Lung (tissue), 12 donors: Measurements from ENCODE around the gene BTN3A1. TPM values are rescaled to one million over a fixed set of nuclear protein-coding genes. Genes with fewer than 3 reads are reported as not detected.
"Not testable (repeated sequence)": the region's sequence is repeated elsewhere in the genome, so short reads cannot be mapped to it uniquely, and the experiment has no call there.

Experiments used
- ATAC-seq: fragments of 200-7000 bp; cut with Tn5 transposase; one replicate; pipeline ENCODE4 v1.9.1; 2020; ENCODE audit warnings: moderate number of reproducible peaks; ENCODE audit not compliant: insufficient read depth, low FRiP score
- DNase-seq, 3 donors: peaks; one replicate each; pipeline ENCODE4 v3.0.0-alpha.2; 2013 to 2017
- H3K27ac ChIP-seq, 2 donors: one replicate each; pipeline ENCODE4 v1.5.1; 2013; ENCODE audit warnings: mild to moderate bottlenecking in 2 of 2, moderate library complexity in 2 of 2, control low read depth in 1 of 2, inconsistent platforms in 1 of 2, low read depth in 1 of 2, low read length in 1 of 2
- H3K27me3 ChIP-seq, 3 donors: one replicate each; pipeline ENCODE4 v1.5.1; 2013; ENCODE audit warnings: low read length in 2 of 3; ENCODE audit not compliant: control insufficient read depth in 3 of 3, insufficient read depth in 3 of 3
- H3K36me3 ChIP-seq, 4 donors: one replicate each; pipeline ENCODE4 v1.5.1; 2013; ENCODE audit warnings: low read length in 4 of 4, mild to moderate bottlenecking in 1 of 4, moderate library complexity in 1 of 4; ENCODE audit not compliant: control insufficient read depth in 4 of 4, insufficient read depth in 4 of 4
- H3K4me1 ChIP-seq, 5 donors: one replicate each; pipeline ENCODE4 v1.5.1; 2013; ENCODE audit warnings: low read length in 5 of 5, mild to moderate bottlenecking in 2 of 5, moderate library complexity in 1 of 5; ENCODE audit not compliant: control insufficient read depth in 5 of 5, insufficient read depth in 5 of 5
- H3K4me3 ChIP-seq: one replicate; pipeline ENCODE4 v1.5.1; 2013; ENCODE audit warnings: mild to moderate bottlenecking, control low read depth, moderate library complexity
- H3K9ac ChIP-seq, 2 donors: one replicate each; pipeline ENCODE4 v1.5.1; 2013; ENCODE audit warnings: low read length in 2 of 2, control low read depth in 1 of 2; ENCODE audit not compliant: insufficient read depth in 1 of 2
- H3K9me3 ChIP-seq, 4 donors: one replicate each; pipeline ENCODE4 v1.5.1; 2013; ENCODE audit warnings: low read length in 3 of 4, mild to moderate bottlenecking in 1 of 4, moderate library complexity in 1 of 4; ENCODE audit not compliant: control insufficient read depth in 4 of 4, insufficient read depth in 3 of 4
- WGBS, 2 donors: extraction: QIAGEN DNeasy Blood & Tissue Kit; methylation state at CpG; one replicate each; pipeline ENCODE4 v1.1.7; 2013; 5-methylcytosine and 5-hydroxymethylcytosine counted together
- polyA plus RNA-seq, 2 donors: library from polyadenylated mRNA; stranded (reverse); fragments of 200-250 nt; gene quantifications; one replicate each; pipeline ENCODE4 v1.2.1, GENCODE V29; 2013
- total RNA-seq, 2 donors: library from RNA; depleted of rRNA in 1 of 2; stranded (reverse); fragments of >200 nt in 1 of 2; gene quantifications; one replicate each; pipeline ENCODE4 v1.2.1, GENCODE V29; 2014 to 2021
- TF ChIP-seq, protein P1 (sequence below): IDR thresholded peaks from 2 replicates; pipeline ENCODE4 v1.5.1; 2012; ENCODE audit warnings: mild to moderate bottlenecking; ENCODE audit errors: control extremely low read depth, extremely low read depth
- donor health status: control.
- donor health status: control.
- donor health status: Bipolar disorder and iron deficiency.
- donor health status: healthy.
- donor health status: DM: yes; HTN: yes; CAD: no.

The BTN3A1 gene
- total and polyA plus RNA-seq, 4 donors, result 14.4 to 60.1 (median 22.5) TPM

DNA sequence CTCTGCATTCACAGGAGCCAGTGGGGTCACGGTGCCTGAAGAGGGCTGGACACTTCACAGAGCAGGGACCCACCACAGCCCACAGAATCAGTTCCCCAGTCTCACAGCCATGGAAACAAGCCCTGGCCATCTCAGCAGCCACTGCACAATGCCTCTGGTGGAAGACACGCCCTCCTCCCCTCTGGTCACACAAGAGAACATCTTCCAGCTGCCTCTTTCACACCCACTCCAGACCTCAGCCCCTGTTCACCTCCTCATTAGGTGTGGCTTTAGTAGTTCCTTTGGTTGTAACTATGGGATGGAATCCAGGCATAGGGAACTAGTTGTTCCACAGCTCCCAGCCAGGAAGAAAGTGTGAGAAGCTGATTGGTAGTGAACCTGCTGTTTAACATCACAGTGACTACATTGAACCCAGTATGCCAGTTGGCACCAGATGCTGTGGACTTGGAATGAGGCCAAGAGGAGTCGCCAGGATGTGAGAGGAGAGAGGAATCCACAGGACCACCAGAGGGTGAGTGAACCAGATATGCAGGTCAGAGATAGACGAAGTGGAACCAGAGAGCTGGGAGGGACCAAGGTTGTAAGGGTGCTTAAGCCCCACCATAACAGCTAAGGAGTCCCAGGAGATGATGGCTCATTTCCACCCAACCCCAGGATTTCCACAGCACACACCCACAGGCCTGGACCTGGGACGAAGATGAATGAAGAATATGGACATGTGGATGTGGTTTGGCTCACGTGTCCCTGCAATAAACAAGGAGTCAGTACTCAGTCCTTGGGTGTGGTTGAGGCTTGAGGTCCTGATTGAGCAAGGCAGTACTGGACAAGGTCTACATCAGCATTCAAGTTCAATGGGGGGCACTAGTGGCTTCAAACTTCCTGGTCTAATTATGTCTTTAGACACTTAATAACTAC, 29.4 kb downstream of the BTN3A1 start:
- H3K27ac ChIP-seq, result no peak overlapping the region
- no peaks in the 10 kb centered on the region for H3K9me3 ChIP-seq
- H3K4me3 ChIP-seq, result no peak overlapping the region
- H3K36me3 ChIP-seq, result peaks cover 0 to 45% (median 20%) of the 10 kb centered on the region in 4 donors
- no peak overlapping the region for H3K9ac ChIP-seq
- ATAC-seq, result no peak
- TF ChIP-seq, protein P1, sequence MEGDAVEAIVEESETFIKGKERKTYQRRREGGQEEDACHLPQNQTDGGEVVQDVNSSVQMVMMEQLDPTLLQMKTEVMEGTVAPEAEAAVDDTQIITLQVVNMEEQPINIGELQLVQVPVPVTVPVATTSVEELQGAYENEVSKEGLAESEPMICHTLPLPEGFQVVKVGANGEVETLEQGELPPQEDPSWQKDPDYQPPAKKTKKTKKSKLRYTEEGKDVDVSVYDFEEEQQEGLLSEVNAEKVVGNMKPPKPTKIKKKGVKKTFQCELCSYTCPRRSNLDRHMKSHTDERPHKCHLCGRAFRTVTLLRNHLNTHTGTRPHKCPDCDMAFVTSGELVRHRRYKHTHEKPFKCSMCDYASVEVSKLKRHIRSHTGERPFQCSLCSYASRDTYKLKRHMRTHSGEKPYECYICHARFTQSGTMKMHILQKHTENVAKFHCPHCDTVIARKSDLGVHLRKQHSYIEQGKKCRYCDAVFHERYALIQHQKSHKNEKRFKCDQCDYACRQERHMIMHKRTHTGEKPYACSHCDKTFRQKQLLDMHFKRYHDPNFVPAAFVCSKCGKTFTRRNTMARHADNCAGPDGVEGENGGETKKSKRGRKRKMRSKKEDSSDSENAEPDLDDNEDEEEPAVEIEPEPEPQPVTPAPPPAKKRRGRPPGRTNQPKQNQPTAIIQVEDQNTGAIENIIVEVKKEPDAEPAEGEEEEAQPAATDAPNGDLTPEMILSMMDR, result no peak
- H3K4me1 ChIP-seq, result peaks cover 0 to 5% (median 0%) of the 10 kb centered on the region in 5 donors
- 87 to 90% methylated on average over 6 of the region's 6 CpGs for WGBS, 2 donors
- no peak for DNase-seq
- H3K27me3 ChIP-seq, result no peaks in the 10 kb centered on the region

DNA sequence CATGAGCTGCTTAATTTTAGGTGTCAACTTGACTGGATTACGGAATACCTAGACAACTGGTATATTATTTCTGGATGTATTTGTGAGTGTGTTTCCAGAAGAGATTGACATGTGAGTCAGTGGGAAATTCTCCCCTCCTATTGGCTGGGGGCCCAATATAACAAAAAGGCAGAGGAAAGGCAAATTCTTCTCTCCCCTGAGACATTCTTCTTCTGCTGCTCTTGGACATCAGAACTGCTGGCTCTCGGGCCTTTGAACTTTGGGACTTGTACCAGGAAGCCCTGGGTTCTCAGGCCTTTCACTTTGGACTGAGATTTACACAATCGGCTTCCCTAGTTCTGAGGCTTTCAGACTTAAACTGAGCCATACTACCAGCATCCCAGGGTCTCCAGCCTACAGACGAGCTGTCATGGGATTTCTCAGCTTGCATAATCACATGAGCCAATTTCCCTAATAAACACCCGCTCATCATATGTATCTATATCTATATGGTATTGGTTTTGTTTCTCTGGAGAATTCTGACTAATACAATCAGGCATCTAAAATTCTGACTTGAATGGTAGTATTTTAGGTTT, 30.6 kb downstream of the BTN3A1 start:
- WGBS, 2 donors, result 86 to 91% methylated on average over 5 of the region's 5 CpGs
- ATAC-seq (no peak), DNase-seq (no peak)
- Histone ChIP-seq H3K36me3 (peaks cover 0 to 38% (median 16%) of the 10 kb centered on the region in 4 donors), H3K9ac (no peak overlapping the region), H3K9me3 (no peaks in the 10 kb centered on the region), H3K27ac (no peak overlapping the region), H3K4me1 (peaks cover 0 to 5% (median 0%) of the 10 kb centered on the region in 5 donors), H3K4me3 (no peak overlapping the region), H3K27me3 (no peaks in the 10 kb centered on the region)
- TF ChIP-seq, protein P1, result no peak

DNA sequence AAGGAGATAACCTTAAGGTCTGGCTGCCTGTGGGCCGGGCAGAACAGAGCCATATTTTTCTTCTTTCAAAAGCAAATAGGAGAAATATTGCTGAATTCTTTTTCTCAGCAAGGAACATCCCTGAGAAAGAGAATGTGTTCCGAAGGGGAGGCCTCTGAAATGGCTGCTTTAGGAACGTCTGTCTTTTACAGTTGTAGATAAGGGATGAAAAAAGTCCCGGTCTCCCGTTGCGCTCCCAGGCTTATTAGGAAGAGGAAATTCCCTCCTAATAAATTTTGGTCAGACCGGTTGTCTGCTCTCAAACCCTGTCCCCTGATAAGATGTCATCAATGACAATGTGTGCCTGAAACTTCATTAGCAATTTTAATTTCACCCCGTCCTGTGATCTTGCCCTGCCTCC, 31.6 kb downstream of the BTN3A1 start:
- not testable (repeated sequence) for H3K4me1 ChIP-seq, DNase-seq, H3K9ac ChIP-seq, H3K27me3 ChIP-seq, ATAC-seq, H3K4me3 ChIP-seq, H3K27ac ChIP-seq, H3K9me3 ChIP-seq
- peaks cover 0 to 35% (median 14%) of the 10 kb centered on the region in 4 donors for H3K36me3 ChIP-seq
- 88 to 96% methylated on average over 8 of the region's 8 CpGs for WGBS, 2 donors

DNA sequence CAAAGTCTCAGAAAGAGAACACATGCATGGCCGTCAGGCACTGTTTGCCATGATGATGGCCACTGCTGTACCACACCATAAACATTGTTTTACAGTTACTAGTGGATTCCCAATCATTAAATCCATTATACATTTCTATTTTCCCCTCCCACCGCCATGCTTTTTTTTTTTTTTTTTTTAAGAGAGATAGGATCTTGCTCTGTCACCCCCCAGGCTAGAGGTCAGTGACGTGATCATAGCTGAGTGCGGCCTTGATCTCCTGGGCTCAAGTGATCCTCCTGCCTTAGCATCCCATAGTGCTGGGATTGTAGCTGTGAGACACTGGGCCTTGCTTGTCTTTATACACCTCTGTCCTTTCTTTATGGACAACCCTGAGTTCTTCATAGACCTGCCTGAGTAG, 33.9 kb downstream of the BTN3A1 start:
- H3K27me3 ChIP-seq, result no peaks in the 10 kb centered on the region
- 87 to 97% methylated on average over 4 of the region's 4 CpGs for WGBS, 2 donors

More for the DNA sequence above, 33.9 kb downstream of the BTN3A1 start:
- DNase-seq (no peak), ATAC-seq (no peak)
- Histone ChIP-seq H3K9ac (no peak overlapping the region), H3K4me3 (no peak overlapping the region), H3K27ac (no peak overlapping the region), H3K36me3 (peaks cover 0 to 21% (median 7%) of the 10 kb centered on the region in 4 donors), H3K4me1 (peaks cover 0 to 8% (median 3%) of the 10 kb centered on the region in 5 donors), H3K9me3 (no peaks in the 10 kb centered on the region)
- TF ChIP-seq, protein P1, result no peak
